NT2/D1 (cell line): ENCODE measurements around the gene CSE1L.

Experiments
- SUZ12 ChIP-seq: IDR thresholded peaks from 2 replicates; pipeline ENCODE4 v1.6.1; 2011; ENCODE audit not compliant: insufficient read length, insufficient read depth; ENCODE audit errors: extremely low read depth
- YY1 ChIP-seq: IDR thresholded peaks from 2 replicates; pipeline ENCODE4 v1.6.1; 2011; ENCODE audit not compliant: insufficient read length, insufficient read depth

DNA sequence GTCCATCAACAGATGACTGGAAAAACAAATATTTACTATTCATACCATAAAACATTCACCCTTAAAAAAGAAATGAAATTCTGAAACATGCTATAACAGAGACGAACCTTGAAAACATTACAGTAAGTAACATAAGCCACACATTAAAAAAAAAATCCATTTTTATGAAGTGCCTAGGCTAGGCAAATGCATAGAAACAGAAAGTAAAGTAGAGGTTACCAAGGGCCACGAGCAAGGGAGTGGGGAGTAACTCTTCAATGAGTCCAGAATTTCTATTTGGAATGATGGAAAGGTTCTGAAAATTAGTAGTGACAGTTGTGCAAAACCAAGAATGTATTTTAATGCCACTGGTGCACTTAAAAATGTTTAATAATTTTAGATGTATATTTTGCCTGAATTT is 94.3 kb downstream of the CSE1L start:
- TF ChIP-seq YY1: no peak
- TF ChIP-seq SUZ12: no peak
